DMS53 treated with DMSO at 0.1 percent for 48 hours (cell line): ENCODE measurements around the gene KLHL30.

Experiments
- DNase-seq: peaks from one replicate; lab custom pipeline; 2025; ENCODE audit not compliant: unreplicated experiment; lab: John Stamatoyannopoulos, UW

Gene KLHL30

DNA sequence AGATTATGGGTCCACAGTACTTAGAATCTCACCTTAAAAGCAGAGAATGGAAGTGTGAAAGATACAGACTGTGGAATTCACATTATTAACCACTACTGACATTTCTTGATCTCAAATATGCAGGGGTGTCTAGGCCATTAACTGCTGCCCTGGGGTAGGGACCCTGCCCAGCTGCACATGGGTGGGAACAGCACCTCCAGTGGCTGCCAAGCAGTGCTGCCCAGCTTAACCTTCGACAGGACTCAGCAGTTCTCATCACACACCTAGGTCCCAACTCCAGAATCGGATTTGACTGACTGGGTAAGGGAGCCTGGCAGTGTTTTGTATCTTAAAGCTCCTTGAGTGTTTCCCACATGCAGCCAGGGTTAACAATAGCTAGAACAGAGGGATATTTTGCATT lies 35.2 kb downstream of the KLHL30 start:
- no peak for DNase-seq

DNA sequence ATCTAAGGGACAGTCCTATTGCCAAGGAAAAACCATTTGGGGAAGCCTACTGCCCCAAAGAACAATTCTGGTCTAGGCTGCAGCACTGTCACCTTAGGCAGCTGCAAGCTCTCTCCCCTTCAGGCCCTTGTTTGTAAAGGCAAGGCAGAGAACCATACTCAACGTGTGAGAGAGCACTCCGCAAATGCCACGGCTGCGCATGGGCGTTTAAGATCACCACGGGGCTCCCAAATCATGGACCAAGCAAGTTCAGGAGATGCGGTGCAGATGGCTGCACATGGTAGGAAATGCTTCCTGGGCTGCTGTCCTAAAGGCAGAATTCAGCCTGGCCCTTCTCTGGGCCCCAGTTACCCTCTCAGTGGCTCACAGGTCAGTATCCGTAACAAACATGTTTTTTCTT lies 35.8 kb downstream of the KLHL30 start:
- DNase-seq: no peak

DNA sequence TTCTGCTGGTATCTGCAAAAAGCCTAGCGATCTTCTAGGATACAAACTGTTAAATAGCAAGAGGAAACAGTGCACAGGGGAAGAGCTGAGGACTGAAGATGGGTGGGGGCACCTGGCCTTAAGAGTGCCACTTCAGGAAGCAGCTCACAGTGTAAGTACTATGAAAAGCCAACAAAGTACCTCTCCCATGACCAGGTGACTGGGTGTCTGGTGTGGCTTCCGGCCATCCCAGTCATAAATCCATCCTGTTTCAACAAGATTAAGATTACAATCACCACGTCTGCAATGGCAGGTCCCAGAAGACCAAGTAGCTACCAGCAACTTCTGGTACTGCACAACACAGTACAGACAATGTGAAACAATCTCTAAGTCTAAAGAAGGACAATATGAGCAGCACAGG lies 36.2 kb downstream of the KLHL30 start:
- DNase-seq: peak; percentile 97

DNA sequence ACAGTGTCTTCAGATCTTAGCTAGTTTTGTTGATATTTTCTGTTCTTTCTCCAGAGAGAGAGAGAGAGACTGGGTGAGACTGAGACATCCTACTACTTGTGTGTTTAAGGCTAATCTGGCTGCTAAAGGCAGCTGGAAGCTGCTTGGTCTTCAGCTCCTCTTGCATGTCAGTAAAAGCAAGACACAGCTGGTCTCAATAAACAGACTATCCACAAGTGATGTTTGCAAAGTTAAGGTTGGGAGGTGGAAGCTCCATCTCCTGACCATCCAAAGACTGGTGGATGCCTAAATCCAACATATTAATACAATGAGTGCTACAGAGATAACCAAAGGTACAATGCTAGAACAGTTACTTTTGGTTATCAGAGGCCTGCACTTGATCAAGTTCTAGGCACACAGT lies 38.1 kb downstream of the KLHL30 start:
- no peak for DNase-seq

DNA sequence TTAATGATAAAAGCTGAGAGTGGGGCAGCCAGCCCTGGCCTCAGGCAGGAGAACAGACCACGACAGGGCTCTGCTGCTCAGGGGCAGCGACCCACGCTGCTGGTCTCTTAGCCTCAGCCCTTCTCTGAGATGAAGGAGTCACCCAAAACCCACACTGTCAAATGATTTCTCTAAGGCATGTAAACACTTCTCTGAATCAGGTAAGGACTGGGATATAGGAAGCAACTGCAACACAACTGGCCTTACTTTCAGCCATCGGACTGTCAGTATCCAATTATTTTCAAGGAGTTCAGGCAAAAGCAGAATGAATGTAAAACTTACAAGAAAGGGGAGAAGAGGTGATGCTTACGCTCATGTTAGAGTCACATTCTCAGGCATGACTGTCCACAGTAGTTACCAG lies 42.1 kb downstream of the KLHL30 start:
- DNase-seq: no peak

DNA sequence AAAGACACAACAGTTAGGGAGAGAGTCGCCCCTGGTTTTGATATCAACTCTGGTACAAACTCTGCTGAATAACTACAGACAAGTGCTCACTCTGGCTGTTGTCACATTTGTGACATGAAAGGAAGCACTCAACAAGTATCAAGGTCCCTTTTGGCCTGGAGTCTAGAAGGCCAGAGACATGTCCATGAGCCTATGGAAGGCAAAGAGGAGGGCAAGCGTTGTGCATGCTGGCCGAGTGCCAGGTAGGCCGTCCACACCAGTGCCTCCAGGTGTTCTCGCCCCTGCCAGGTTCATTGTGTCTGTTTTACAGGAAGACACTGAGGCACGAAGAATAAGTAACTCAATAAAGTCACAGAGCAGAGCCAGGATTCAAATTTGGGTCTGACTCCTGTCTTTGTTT lies 43.9 kb downstream of the KLHL30 start:
- DNase-seq: no peak

DNA sequence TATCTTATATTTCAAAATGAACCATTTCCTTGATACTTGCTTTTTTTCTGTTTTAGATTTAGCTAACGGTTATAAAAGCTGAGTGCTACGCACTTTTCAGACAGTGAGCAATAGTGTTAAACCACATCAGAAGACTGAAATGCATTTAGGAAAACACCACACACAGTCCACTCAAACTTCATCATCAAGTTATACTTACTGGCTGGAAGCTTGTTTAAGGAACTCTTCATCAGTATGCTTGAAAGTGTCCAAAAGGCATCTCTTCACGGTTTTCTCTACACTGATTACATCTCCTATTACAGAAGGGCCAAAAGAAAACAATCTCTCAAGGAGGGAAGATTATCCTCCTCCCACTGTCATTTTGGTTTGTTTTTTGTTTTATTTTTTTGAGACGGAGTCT lies 45.4 kb downstream of the KLHL30 start:
- no peak for DNase-seq

DNA sequence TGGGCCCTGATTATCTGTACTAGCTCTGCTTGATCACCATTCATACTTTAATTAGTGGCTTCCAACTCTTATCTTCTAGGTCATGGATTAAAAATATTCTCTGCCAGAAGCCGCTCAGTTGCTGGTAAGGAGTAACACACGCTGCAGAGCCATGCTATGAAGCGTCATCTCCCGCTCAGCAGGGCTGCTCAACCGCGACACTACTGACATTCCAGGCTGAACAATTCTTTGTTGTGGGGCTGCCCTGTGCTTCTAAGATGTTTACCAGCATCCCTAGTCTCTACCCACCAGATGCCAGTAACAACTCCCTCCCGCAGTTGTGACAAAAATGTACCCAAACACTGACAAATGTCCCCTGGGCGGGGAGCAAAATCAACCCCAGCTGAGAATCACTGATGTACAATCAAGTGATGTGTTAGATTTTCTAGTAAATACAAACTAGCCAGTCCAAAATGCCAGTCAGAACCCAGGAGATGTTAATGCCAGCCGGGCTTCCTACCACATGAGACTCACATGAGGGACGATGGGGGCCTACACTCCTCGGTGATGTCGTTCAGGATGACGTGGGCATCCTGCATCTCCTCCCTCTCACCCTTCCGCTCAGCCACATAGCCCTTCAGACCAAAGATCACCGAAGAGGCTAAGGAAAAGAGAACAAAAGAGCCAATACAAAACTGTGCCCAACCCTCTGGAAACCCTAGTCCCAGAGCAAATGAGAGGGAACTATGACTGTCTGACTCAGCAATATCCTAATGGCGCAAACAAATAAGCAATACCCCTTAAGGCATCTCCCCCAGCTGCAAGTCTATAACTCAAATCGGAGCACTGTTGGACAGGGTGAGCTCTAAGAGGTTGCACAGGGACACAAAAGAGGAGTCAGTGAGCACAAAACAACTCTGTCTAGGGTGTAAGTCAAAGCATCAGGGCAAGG lies 49.4 kb downstream of the KLHL30 start:
- no peak for DNase-seq

DNA sequence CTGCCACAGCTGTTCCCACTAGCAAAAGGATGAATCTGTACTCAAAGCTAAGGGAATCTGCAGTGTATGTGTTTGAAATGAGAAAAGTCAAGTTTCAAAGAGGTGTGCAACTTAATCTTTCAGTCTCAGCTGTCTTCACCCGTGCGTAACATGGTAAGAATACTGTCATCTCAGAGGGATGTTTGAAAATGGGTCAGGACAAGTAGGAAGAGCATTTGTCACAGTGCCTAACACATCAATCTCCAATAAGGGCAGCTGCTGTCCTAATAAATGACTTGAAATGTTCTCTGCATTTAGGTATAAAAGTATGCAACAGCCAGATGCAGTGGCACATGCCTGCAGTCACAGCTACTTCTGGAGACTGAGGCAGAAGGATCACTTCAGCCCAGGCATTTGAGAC lies 52.0 kb downstream of the KLHL30 start:
- no peak for DNase-seq
